GM18499 (cell line): Measurements from ENCODE around the gene NAA15.
A peak's percentile ranks its signal among the peaks of the same experiment; 100 is the strongest.
"Not testable (repeated sequence)": the region's sequence is repeated elsewhere in the genome, so short reads cannot be mapped to it uniquely, and the experiment has no call there.

Source experiments
- ATAC-seq: cut with Tn5 transposase; IDR thresholded peaks from one replicate; pipeline ENCODE4 v1.9.1; 2021; ENCODE audit warnings: moderate number of reproducible peaks; ENCODE audit not compliant: insufficient read depth, unreplicated experiment

NAA15 gene

DNA sequence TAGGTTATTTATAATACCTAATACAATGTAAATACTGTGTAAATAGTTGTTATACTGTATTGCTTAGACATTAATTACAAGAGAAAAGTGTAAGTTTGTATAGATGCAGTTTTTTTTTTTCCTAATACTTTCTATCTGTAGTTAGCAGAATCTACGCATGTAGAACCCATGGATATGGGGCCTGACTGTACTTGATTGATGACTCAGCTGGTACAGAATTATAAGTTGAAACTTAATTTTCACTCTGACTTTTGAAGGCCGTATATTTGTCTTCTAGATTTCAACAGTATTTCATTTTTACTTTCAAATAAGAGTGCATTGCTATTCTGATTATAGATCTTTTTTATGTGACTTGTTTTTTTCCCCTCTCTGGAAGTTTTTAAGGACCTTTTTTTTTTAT is 31.7 kb downstream of the NAA15 start:
- ATAC-seq, result no peak

DNA sequence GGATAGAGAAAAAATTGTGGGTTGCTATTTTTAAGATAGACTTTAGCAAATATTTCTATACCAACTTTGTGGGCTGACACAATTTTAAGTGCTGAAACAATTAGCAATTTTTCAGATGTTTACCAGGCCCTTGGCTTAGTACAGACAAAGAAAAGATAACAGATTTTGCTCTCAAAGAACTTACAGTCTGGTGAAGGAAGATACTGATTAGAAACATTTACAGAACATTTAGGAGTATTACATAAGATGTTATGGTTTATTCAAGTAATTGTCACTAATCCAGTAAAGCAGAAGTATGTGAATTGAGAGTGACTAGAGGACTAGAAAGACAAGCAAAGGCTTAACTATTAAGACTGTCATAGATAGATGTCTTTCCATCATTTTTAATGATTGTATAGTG is 36.3 kb downstream of the NAA15 start:
- ATAC-seq, result no peak

DNA sequence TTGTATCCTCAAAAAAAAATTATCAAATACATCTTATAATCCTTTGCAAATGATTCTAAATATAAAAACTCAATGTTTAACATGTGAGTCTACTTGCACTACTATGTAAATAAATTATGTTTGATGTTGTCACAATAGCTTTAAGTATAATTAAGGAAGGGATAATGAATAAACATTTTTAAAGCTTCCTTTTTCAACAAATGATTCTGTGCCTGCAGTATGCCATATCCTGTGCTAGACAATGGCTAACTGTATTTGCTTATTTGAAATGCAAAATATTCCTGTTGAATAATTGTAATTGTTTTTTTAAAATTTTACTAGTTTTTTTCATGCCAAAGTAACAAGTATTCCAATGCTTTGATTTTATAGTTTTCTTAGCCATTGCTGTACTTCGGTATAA is 60.0 kb downstream of the NAA15 start:
- ATAC-seq, result no peak

DNA sequence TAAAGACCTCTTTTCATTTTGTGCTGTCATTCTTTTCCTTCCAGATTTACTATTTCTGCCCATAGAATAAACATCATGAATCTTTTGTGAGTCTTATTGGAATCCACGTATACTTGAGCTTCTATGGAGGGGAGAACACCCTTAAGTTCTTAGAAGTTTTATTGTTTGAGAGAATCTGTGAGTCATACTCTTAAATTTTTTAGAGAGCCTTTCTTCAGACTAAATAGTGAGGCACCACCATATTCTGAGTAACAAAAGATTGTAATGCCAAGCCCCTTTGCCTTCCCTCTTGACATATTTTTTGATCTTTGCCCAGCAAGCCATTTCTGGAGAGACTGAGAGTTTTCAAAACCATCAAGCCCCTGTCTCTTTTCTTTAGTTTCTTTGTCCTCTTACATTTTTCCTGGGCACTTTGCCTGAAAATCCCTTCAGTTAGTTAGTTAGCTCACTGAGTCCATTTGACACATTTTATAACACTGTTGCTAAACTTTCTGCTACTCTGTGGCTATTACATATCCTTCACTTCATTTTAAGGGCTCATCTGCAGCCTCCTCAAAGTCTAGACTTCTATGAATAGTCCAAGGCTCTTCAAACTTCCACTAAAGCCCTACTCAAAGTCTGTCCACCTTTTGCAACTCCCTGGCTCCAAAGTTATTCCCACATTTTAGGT is 66.3 kb downstream of the NAA15 start:
- ATAC-seq, result no peak

DNA sequence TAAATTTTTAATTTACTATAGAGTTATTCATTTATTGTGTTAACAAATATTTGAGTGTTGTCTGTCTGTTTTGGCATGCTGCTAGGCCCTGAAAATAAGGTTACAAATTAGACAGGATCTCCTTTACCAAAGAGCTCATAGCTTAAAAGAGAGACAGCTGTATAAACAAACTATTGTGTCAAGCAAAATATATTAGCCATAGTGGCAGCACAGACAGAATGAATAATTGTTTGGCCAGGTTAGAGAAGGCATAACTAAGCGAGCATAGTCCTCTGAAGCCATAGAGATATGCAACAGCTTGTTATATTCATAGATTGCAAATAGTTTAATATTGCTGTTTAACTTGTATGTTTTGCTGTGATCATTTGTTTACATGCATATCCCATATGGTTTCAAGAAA is 67.7 kb downstream of the NAA15 start:
- no peak for ATAC-seq

DNA sequence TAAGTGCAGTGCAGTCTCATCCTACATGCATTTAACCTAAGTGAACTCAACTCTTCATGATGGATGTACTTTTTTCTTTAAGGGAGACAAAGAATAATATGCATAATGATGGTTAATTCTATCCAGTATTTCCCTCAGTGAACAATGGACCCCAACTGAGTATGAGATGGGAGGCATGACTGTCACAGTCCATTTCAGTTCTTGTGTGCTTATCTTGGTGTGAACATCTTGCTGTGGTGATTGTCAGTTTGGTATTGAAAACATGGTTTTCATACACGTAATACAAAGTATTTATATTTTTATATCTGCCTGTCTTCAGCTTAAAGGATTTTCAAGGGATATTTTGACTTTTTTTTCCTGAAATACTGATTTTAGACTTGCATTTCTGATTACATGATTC is 72.9 kb downstream of the NAA15 start:
- no peak for ATAC-seq

DNA sequence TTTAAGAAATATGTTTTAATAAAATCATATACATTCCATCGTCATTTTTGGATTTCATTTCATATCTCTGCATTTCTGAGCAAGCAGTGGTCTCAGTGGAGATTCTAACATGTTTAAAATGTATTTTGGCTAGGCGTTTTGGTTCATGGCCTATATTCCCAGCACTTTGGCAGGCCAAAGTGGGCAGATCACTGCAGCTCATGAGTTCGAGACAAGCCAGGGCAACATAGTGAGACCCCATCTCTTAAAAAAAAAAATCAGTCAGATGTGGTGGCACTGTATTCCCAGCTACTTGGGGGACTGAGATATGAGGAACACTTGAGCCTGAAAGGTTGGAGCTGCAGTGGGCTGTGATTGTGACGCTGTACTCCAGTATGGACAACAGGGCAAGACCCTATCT is 85.1 kb downstream of the NAA15 start:
- no peak for ATAC-seq

DNA sequence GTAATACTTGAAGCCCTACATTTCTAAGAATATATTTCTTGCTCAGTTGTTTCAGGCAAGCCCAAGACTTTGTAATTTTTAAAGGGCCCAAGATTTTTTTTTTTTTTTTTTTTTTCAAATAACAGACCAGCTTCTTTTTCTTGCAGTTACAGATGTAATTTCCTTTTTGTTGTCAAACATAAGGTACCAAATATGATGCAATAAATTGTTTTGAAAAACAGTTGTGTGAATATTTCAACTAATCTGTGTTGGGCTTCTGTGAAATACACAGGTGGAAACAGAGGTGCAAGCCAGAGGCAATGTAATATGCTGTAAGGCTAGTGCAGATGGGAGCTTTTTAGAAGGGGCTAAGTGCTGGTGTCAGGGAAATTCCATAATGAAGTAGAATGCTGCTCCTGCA is 87.8 kb downstream of the NAA15 start:
- no peak for ATAC-seq

DNA sequence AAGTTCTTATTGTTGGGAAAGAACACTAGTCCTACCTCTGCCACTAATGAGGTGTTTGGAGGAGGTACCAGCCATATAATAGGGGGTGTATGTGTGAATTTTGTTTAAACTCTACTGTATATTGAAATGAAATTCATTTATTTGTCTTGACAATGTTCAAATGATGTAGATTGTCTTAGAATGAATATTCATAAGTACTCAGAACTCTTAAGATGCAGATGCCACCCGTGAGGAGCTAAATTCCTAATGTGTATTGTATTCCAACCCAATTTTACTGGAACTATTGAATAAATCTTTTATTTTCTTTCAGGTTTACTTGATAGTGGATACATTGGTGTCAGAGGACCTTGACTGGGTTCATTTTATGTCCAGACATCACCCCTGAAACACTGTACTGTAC is 88.7 kb downstream of the NAA15 start:
- ATAC-seq, result no peak

DNA sequence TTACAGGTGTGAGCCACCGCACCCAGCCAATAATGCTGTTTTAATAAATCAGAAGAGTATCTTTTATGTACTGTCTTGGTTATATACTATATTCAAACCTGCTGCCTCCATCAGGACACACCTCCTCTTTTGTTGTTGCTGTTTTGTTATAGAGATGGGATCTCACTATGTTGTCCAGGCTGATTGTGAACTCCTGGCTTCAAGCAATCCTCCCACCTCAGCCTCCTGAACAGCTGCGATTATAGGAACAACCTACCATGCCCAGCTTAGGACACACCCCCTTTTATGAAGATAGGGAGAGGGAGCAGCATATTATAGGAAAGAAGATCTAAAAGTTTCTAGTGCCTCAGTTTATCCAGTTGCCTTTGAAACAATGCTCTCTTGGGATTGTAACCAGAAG is 90.4 kb downstream of the NAA15 start:
- ATAC-seq, result no peak

DNA sequence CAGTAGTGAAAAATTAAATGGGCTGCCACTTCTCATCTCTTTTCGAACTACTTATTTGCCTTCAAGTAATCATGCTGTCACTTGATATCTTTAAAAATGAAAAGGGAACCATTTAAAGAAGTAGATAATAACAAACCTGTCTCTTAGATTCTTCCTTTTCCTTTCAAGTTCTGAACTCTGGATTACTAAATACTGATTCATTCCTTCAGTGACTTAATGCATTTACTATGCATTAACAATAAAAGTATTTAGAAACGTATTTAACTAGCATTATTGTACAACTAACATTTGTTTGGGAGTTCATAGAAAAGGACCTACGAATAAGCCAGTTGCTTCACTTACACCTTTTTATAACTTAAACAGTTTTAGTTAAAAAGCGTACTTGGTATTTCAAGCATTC is 91.5 kb downstream of the NAA15 start:
- ATAC-seq, result no peak

DNA sequence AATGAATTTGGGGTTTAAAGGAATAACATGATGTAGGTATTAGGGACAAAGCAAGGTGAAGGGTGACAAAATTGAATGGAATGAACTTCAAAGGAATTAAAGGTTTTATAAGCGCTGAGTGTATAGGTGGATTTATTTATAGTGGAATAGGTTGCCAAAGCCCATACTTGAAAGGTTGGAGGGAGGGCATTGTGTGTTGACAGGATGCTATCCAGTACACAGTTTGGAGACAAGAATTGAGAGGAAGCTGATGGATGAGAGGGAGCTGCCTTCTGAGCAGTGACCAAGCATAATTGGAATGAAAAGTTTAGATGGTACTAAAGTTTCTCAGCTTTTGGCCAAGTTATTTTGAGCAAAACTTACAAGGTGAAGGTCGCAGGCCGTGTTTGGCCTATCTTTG is 100.1 kb downstream of the NAA15 start:
- ATAC-seq, result no peak

DNA sequence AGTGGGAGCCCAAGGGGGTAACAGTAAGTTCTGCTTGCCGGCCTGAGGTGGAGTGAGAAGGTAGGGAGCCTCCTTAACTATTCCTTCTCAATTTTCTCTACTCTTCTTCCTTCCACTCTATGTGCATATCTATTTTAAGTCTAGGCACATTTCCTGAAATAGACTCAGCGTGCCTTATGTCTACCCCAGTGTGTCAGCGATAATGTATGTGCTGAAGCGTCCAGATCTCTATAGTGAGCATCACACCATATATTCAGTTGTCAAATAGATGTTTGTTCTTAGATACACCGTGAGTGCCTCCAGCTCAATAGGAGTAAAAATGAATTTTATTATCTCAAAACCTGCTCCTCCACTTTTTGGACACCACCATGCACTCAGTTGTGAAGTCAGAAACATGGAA is 101.1 kb downstream of the NAA15 start:
- ATAC-seq, result no peak

DNA sequence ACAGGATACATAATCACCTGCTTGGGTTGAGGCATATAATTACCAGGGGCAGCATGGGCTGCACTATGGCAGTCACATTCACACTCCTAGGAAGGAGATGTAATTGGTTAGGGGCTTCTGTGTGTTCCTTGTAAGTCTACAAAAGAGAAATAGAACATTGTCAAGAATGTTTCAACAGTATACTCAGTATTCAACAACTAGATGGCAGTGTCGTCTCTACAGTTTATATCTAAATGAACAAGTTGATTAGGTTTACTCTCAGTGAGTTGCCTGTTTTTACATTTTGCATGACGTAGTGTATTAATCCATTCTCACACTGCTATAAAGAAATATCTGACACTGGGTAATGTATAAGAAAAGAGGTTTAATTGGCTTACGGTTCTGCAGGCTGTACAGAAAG is 102.2 kb downstream of the NAA15 start:
- no peak for ATAC-seq

DNA sequence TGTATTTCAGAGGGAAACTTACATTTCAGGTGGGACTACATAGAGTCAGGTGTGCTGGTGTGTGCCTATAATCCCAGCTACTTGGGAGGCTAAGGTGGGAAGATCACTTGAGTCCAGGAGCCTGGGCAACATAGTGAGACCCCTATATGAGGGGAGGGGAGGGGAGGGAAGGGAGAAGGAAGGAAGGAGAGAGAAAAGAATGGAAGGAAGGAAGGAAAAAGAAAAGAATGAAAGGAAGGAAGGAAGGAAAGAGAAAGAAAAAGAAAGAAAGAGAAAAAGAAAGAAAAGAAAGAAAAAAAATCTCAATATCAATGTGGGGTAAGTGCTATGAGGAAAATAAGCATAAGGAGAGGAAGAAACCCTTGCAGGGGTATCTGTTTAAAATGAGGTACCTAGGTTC is 109.0 kb downstream of the NAA15 start:
- ATAC-seq, result no peak

DNA sequence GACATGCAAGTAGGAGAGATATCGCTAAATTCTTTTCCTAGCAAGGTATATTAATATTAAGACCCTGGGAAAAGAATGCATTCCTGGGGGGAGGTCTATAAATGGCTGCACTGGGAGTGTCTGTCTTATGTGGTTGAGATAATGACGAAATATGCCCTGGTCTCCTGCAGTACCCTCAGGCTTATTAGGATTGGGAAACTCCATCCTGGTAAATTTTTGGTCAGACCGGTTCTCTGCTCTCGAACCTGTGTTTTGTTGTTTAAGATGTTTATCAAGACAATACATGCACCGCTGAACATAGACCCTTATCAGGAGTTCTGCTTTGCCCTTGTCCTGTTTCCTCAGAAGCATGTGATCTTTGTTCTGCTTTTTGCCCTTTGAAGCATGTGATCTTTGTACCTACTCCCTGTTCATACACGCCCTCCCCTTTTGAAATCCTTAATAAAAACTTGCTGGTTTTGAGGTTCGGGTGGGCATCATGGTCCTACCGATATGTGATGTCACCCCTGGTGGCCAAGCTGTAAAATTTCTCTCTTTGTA is 113.4 kb downstream of the NAA15 start:
- not testable (repeated sequence) for ATAC-seq

DNA sequence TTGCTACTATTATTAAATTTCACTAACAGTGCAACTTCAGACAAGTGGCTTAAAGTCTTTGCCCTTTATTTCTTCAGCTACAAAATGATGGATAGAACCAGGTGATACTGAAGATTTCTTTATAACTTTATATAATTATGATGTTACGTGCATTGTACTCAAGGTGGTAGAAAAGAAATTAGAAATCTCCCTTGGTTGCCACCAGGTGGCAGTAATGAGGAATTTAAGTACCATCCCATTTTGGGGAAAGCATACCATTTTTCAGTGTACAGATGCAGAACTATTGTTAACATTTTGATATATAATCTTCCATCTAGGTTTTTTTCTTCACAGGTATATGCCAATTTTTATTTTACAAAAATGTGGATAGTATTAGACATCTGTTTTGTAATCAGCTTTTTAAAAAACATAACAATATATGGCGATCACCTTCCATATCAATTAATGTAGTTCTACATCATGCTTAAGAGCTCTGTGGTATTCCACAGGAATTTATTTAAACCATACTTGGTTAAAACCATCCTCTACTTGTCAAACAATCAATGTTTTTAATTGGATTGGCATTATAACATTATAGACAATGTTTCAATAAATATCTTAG is 114.9 kb downstream of the NAA15 start:
- no peak for ATAC-seq

DNA sequence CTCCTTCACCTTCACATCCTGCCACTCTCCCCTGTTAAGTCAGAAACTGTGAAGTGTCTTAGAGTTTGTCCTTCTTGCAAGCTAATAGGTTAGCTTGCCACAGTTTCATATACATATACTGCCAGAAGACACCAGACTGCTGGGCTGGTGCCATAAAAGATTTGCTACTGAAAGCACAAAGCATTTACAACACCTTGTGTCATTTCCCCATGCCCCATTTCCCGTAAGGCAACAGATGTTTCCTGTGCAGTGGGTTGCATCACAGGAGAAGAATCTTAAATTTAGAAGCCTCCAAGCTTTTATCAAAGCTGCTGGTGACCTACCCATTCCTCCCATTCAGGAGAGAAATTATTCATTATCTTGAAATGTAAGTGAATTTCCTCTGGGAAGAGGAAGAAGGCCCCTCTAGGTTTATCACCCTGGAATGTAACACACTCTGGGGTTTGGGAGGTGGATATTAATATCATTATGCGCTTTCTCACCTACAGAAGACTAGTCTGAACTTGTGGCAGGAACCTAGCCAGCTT is 118.1 kb downstream of the NAA15 start:
- peak; percentile 51 for ATAC-seq

DNA sequence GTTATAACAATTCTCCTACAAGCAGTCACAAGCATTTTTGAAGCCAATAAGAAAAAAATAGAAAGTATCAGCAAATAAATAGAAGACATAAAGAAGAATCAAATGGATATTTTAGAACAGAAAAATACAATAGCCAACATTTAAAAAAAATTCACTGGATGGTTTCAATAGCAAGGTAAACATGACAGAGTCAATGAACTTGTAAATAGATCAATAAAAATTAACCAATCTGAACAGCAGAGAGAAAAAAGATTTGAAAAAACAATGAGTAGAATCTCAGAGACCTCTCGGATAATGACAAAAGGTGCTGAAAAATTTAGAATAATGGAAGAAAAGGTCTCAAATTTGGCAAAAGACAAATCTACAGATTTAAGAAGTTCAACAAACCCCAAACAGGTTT is 119.3 kb downstream of the NAA15 start:
- no peak for ATAC-seq

DNA sequence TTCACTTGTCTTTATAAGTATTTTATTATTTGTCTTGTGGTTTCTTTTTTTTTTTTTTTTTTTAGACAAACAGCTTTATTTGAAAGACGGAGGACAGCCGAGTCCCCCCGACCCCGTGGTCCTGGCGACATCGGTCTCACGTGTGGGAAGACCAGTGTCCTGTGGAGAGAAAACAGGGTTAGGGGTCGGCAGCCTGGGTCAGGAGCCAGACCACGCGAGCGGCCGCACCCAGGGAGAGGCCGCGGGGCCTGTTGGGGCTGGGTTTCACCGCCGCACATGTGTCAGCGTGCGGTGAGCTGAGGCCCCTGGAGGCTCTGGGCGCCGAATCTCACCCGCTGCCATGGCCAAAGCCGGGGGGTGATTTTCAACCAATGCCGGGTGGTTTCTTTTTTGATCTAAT is 134.8 kb downstream of the NAA15 start:
- no peak for ATAC-seq

DNA sequence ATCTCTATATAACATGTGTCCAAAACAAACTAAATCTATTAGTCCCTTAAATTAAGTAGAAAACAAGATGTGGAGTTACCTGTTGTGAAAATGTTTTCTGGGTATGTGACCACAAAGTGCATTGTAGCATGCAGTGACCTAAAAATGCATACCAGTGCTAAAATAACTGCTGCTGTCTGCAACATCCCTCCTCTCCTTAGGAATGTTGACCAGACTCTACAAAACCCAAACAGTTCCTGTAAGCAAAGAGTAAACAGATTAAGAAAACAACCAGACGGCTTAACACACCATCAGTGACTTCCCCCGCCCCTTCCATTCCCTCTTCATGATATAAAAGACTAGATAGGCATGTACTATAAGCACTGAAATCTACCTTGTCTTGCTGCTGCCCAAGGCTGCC is 136.8 kb downstream of the NAA15 start:
- no peak for ATAC-seq

DNA sequence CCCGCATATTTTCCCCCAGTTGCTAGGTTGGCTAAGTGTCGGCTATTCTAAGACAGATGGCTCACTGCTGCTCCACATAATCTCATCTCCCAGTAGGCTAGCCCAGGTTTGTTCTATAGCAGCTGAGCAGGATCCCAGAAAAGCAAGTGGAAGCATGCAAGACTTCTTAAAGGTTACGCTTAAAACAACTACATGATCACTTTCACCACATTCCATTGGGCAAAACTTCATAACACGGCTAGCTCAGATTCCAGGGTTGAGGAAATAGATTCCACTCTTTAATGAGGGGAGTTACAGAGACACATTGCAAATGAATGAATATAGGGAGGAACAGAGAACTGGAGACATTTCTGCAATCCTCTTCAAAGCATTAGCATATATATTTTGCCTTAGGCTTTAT is 139.7 kb downstream of the NAA15 start:
- no peak for ATAC-seq
